HuH-7.5 (cell line): Measurements from ENCODE around the gene SERPINA3.

Experiments used
- DNase-seq: peaks from one replicate; pipeline ENCODE4 v3.0.0; 2011; ENCODE audit warnings: low spot score

SERPINA3 gene

DNA sequence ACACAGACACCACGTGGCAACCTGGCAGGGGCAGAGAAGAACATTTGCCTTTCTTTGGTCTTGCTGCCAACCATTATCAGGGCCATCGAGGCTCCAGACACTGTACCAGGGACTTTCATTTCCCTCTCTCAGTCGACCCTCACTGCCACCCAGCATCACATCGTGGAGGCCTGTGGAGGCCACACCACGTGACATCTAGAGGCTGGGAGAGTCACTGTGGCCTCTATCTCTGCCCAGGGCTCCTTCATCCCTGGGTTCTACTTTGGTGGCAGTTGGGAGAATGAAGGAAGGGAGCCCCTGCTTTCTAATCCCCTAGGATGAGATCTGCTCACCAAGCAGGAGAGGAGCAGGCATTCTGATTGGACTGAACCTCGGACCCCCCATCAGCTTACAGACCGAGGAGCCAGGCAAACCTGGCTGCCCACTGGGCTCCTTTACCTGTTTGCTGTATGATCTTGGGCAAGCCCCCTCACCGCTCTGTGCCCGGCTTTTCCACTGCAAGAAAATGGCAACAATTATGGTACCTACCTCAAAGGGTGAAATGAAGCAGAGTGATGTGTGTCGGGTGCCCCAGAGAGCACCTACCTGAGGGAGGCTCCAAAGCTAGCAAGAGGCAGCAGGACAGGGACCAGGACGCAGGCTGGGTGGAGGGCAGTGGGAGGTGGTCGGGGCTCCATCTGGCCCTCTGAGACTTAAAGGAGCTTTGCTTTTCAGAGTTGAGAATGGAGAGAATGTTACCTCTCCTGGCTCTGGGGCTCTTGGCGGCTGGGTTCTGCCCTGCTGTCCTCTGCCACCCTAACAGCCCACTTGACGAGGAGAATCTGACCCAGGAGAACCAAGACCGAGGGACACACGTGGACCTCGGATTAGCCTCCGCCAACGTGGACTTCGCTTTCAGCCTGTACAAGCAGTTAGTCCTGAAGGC is 1.8 kb downstream of the SERPINA3 start:
- DNase-seq = no peak

DNA sequence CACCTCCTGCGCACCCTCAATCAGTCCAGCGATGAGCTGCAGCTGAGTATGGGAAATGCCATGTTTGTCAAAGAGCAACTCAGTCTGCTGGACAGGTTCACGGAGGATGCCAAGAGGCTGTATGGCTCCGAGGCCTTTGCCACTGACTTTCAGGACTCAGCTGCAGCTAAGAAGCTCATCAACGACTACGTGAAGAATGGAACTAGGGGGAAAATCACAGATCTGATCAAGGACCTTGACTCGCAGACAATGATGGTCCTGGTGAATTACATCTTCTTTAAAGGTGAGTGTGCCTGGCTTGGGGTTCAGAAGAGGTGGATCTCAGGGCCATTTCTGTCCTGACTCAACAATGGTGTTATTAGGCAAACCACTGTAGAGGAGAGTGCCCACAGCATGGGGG is 2.6 kb downstream of the SERPINA3 start:
- no peak for DNase-seq

DNA sequence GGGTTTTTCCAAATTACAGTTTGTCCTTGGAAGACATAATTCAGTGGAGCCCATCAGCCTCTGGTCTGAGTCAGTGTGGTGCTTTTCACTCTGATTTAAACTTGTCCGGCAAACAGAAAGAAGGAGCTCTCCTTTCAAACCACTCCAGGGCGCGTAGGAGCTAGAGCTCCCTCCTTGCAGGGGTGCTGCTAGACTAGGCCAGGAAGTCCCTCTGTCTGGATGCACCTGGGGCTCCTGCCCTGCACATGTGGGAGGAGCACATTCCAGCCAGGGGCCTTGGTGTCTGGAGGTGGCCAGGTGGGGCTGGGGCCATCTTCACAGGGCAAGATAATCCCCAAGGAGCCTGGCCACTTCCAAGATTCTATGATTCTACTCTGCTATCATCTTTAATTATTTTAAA is 3.1 kb downstream of the SERPINA3 start:
- no peak for DNase-seq

DNA sequence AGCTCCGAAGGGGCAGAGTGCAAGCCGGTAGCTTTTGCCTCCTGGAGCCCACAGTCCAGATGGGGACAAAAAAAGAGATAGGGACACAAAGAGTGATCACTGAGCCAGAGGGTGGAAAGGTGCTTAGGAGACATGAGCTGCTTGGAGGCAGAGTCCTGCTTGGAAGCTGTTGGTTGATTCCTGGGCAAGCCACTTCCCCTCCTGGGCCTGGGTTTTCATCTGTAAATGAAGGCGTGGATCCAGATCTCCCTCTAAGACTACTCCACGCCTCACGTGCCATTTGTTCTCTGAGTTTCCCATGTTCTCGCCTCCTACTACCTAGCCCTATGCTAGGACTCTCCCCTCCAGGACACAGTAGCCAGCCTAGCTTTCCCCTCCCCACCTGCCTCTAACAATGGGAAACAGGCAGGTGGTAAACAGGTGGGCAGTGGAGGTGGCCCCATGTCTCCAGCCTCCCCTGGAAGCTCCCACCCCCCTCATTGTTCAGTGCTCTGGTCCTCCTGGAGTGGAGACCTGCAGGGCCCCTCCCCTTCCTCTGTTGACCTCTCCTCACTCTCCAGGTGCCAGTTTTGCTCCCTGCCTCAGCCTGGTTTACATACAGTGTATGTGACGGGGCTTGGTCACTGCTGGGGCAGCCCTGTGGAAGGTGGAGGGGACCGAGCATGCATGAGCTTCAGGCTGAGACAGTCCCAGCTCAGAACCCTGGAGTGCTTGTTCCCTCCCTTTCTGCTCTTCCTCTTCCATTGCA is 3.8 kb downstream of the SERPINA3 start:
- no peak for DNase-seq

DNA sequence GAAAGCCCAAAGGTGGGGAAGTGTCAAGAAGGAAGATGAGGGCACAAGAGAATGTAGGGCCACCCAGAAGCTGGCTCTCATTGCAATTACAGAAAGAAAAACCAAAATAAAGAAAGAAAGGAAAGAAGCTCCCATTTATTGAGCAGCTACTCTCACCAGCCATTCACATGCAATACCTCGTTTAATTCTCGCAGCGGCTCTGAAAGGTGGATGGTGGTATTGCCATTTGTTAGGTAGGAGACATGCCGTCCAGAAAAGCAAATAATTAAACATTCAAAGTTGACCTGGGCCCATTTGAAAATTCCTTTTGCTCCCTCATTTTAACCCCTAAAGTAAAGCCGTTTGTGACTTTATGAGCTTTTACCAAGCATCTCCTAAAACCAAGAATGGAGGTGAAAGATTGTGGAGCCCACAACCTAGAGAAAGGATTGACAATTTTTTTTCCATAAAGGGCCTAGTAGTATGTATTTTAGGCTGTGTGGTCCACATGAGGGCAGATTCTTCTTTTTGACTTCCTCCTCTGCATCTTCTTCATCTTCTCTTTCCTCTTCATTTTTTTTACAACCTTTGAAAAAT is 5.3 kb downstream of the SERPINA3 start:
- DNase-seq = no peak

DNA sequence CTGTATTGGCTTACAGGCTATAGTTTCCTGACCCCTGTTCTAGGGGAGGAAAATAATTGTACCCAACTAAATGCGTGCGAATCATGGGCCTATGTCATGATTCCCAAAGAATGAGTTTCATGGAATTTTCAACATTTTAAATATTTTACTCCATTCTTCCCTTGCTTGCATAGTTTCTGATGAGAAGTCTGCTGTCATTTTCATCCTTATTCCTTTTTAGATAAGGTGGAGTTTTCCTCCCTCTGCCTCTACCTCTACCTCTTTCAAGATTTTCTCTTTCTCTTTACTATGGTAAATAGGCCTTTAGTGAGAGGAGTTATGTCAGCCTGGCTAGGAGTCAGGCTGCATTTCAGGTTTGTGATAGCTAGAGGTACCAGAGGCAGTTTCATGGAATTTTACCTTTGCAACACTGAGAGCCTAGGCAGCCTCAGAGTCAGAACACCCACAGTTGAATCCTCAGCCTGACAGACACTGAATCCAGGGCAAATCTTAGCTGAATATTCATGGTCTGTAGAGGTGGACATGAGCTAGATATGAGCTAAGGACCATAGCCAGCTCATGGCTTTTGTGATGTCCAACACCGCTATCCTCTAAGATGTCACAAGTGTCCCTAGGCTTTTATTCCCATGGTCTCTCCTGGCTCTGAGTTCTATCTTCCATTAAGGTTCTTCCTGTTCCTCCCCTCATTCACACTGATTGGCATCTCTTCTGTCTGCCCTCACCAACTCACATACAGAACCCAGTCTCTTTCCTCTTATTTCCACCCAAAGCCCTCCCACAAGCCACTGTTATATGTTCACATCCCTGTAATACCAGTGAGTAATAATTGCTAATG is 6.0 kb downstream of the SERPINA3 start:
- DNase-seq = no peak

DNA sequence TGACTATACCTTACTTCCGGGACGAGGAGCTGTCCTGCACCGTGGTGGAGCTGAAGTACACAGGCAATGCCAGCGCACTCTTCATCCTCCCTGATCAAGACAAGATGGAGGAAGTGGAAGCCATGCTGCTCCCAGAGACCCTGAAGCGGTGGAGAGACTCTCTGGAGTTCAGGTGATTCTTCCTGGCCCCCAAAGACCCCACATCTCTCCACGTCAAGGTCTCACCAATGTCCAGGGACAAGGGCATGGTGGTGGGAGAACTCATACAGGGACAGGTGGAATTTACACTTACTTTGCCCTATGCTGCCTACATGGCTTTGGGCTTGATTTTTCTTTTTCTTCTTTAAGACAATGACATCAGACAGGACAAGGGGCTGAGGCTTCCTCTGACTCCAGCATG is 7.1 kb downstream of the SERPINA3 start:
- DNase-seq = no peak

DNA sequence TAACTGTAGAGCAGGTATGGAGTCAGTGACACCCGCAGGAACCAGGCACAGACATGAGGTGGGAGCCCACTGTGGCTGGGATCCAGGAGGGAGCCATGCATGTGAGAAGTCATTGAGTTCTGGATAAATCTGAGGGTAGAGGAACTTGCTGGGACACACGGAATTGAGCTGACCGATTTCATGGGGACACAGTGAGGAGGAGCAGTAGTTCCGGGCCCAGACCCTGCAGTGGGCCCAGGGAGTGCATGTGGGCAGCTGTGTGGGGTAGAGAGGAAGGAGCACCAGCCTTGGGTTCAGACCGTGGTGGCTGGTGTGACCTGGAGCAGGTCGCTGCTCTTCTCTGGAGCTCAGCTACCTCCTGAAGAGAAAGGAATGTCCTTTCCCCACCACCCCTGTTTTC is 8.4 kb downstream of the SERPINA3 start:
- no peak for DNase-seq

DNA sequence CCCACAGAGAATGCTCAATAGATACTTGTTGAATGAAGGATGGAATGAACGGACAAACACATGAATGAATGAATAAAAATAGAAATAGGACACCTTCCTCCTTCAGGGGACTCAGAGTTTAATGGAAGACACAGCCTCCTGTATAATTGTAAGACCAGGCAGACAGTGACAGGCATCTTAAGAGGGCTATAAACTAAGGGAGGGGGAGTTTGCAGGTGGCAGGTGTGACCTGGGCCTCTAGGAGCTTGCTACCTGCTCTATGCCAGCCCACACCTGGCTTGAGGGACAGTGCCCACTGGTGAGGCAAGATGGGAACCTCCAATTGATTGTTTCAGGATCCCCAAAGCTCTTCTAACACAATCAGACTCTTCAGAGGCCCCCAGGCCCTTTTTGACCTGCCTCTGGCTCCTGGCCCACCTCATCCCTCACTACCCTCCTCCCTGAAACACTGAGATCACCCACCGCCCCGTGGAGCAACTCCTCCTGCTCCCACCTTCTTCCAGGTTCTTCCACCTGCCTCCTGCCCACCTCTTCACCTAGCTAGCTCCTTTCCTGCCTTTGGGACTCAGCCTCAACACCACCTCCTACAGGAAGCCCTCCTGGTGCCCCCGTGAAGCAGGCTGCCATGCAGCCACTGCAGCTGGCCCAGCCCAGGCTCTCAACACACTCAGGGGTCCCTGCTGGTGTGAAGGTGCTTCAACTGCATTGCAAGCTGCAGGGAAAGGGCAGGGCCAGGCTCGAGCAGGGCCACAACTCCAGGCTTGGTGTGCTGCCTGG is 9.4 kb downstream of the SERPINA3 start:
- no peak for DNase-seq

DNA sequence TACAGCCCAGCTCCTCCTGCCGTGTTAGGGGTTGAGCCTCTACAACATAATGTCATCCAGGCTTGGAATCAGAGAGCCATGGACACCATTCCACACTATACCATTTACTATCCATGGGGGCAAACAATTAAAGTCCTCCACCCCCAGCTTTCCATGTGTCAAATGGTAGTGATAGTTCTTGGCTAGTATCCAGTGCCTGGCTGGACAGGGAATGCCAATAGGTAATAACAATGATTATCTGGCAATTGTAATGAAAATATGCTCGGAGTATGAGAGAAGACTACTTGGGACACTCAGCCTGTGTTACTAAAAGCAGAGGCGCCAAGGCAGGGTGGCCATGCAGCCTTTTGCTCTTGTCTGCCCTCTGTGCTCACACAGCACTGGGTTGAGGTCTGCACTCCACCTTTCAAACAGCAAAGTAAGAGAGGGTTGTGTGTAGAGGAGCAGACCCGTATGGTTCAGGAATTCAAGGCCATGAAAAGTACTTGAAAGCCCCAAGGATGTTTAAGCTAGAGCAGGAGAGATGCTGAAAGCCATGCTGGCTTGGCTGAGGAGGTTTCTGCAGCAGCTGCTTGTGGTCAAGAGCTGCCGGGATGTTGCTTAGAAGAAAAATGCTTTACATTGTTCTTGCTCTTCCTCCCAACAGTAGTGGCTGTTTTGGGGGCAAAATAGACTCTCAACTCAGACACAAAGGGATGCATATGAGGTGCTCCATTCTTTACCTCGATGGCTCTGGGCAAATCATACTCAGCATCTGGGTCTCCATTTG is 10.6 kb downstream of the SERPINA3 start:
- no peak for DNase-seq

DNA sequence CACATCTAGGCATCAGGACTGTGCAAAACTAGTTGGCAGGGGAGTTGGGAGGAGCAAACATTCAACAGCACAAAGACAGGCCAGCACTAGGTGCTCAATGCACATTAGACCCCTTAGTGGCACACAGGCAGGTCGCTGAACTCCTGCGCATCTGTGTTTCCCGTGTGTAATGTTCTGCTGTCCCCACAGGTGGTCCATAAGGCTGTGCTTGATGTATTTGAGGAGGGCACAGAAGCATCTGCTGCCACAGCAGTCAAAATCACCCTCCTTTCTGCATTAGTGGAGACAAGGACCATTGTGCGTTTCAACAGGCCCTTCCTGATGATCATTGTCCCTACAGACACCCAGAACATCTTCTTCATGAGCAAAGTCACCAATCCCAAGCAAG is 11.2 kb downstream of the SERPINA3 start:
- no peak for DNase-seq

DNA sequence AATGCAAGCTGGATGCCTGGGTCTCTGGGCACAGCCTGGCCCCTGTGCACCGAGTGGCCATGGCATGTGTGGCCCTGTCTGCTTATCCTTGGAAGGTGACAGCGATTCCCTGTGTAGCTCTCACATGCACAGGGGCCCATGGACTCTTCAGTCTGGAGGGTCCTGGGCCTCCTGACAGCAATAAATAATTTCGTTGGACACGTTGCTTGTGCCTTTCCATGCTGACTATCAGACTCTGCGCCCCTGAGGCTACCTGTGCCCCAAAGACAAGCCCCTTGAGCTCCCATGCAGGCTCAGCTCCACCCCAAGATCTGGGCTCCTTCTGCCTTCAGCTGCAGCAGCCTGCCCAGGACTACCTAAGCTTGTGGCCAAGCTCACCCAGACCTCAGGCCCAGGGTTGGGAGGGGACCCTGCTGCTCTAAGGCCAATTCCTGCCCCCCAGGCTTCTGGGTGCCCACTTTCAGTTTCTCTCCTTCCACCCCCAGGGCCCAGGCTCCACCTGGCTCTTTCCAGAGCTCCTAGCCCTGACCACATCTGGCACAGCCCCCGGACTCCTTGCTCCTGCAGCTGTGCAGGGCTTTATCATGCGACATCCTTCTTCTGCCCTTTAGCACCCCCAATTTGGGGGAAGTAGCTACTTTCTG is 11.8 kb downstream of the SERPINA3 start:
- no peak for DNase-seq

DNA sequence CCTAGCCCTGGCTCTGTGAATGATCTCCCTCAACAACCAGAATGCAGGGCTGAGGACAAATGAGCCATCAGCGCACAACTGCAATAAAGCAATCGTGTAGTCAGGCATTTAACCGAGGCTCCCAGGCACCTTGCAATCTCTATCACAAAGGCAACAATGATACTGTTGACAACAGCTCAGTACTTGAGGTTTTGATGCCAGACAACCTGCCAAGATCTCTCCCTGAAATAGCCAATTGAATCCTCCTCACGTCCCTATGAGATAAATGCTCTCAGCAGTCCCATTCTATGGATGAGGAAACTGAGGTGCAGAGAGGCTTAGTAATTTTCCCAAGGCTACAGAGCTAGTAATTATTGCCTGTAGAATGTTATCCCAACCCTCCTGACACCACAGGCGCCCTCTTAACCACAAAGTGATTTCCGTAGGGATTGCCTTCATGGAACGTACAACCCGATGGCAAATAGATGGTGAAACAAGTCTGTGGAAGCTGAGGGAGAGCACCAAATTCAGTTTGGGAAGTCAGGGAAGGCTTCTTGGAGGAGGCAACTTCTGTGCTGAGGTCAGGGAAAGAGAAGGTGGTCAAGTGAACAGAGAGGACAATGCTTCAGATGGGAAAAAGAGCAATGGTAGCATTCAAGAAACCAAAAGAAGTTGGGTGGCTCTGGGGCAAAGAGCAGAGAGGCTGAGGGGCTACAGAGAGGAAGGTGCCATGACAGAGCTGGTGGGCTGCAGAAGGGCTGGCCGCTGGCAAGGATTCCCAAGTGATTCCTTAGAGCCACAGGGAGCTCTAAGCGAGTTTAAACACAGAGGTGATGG is 12.6 kb downstream of the SERPINA3 start:
- no peak for DNase-seq

DNA sequence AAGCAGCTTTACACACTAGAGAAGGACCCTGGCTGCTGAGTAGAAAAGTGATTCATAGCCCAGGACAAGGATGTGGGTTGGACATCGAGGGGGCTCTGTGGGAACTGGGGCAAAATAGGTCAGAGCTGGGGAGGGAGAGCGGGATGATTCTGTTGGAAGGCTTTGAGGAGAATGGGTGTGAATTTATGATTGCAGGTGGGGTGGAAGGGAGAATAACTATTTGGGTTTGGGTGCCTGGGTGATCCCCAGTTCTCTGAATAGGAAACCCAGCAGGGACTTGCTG is 13.1 kb downstream of the SERPINA3 start:
- no peak for DNase-seq

DNA sequence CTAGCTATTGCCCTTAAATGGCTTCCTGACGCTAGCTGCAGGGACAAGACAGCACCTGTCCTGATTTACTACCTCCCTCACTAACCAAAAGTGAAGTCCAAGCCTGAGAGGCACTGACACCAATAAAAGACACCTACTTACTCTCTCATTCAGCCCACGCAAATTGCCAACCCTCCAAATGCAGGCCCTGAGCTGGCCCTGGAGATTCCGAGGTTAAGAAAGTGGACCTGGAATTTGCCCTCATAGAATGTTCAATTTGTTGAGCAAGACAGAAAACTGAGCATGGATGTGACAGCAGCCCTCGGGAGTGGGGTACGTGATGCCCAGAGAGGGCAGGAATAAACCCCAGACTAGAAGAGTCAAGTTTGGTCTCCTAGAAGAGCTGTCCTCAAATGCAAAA is 16.4 kb downstream of the SERPINA3 start:
- no peak for DNase-seq

DNA sequence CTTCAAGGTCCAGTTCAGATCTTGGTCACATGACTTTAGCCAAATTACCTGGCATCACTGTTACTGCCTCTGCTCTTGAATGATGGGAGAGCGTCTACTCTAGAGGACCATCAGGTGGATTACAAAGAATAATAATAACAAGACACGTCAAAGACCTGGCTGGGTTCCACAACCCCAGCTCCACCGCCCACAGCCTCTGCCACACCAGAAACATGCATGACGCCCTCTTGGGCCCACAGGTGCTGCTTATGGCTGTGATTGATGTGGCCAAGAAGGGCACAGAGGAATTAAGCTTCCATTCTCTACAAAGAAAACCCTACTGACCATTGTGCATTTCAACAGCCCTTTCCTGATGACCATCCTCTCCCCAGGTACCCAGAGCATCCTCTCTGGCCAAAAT is 18.2 kb downstream of the SERPINA3 start:
- DNase-seq = no peak

DNA sequence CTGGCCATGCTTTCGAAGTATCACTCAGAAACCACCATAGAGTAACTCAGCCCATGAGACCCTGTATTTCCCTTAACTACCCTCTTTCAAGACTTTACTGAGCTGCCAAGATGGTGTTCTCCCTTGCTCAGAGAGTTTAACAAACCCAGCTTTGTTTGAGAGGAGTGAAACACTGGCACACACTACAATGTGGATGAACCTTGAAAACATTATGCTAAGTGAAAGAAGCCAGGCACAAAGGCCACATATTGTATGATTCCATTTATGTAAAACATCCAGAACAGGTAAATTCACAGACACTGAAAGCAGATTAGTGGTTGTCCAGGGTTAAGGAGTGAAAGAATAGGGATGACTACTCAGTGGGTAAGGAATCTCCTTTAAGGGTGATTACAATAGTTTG is 18.9 kb downstream of the SERPINA3 start:
- no peak for DNase-seq

DNA sequence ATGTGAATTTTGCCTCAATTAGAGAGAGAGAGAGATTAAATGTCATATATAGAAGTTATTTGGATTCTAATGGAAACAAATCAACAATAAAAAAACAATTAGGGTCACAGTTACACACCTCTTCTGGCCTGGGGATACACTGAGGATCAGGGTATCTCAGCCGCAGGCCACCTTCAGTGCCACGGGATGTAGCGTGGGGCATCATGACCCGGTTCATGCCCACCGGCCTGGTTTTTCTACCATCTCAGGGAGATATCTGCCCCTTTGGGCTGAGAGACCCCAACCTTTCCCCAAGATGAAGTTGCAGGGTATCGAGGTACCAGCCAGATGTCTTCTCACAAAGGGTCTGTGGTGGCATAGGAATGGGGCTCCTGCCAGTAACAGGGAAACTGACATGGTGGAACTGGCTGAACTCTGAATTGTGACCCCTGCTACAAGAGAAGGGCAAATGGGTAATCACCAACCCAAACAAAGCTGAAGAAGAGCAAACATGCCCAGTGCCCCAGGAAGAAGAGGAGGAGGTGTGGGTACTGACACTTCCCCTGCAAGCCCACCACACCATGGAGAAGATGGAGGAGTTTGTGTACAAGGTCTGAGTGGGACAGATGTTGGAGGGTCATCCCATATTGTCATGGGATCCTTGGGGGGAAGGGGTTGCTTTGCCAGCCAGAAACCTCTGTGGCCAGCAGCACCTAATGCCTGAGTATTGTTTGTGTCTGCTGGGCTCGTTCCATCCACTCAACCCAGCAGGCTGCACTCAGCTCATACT is 19.5 kb downstream of the SERPINA3 start:
- DNase-seq = no peak

DNA sequence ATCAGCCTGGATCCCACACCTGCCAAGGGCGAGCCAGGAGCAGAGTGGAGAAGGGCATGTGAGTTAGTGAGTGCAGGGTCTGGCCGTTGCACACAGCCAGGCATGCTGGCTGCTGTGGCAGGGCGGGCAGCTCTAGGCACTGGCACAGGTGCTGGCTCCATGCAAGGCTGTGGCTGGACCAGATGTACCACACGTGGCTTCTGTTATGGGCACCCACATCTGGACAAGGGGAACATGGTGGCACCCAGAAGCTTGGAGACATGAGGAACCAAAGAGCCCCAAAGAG is 20.1 kb downstream of the SERPINA3 start:
- no peak for DNase-seq
